PC-3 (cell line): Measurements from ENCODE around the gene CTAG2.

Source experiments
- CTCF ChIP-seq: fragments of 300-600 bp; sonication (generic); conservative IDR thresholded peaks from 2 replicates; pipeline ENCODE4 v1.5.1; 2017; ENCODE audit warnings: antibody characterized with exemption, low read depth, mild to moderate bottlenecking, low read length
- EZH2phosphoT487 ChIP-seq: fragments of 300-600 bp; sonication (generic); IDR thresholded peaks from 2 replicates; pipeline ENCODE4 v1.6.1; 2018; ENCODE audit warnings: mild to moderate bottlenecking, antibody characterized with exemption, low read length, borderline replicate concordance

- TF ChIP-seq EZH2phosphoT487 (no peak), CTCF (no peak)
Measured at GRCh38 chrX:154658187-154658586, 4.8 kb upstream of the CTAG2 start.
